Fibroblast of lung (primary cell): ENCODE data around the gene NUDT6. TPM values are rescaled to one million over a fixed set of nuclear protein-coding genes. Genes with fewer than 3 reads are reported as not detected.
"Not testable (repeated sequence)": the region's sequence is repeated elsewhere in the genome, so short reads cannot be mapped to it uniquely, and the experiment has no call there.

Source experiments
- DNase-seq, 2 donors: peaks; one replicate each; pipeline versions ENCODE4 v3.0.0 to v3.0.0-alpha.2; 2010; ENCODE audit warnings: low read depth in 2 of 2
- H2AFZ ChIP-seq: 2 replicates; pipeline ENCODE4 v1.5.1; 2012; ENCODE audit warnings: low read length, control low read depth, inconsistent platforms
- H3K27ac ChIP-seq: 2 replicates; pipeline ENCODE4 v1.5.1; 2011; ENCODE audit warnings: low read length, control low read depth; ENCODE audit not compliant: insufficient read depth
- H3K27me3 ChIP-seq: 2 replicates; pipeline ENCODE4 v1.5.1; 2011; ENCODE audit warnings: mild to moderate bottlenecking, low read length; ENCODE audit not compliant: control insufficient read depth, insufficient read depth
- H3K36me3 ChIP-seq: 2 replicates; pipeline ENCODE4 v1.5.1; 2011; ENCODE audit warnings: low read length; ENCODE audit not compliant: control insufficient read depth, insufficient read depth
- H3K4me1 ChIP-seq: 2 replicates; pipeline ENCODE4 v1.5.1; 2011; ENCODE audit warnings: low read length; ENCODE audit not compliant: control insufficient read depth, insufficient read depth; ENCODE audit errors: extremely low read depth
- H3K4me2 ChIP-seq: 2 replicates; pipeline ENCODE4 v1.5.1; 2011; ENCODE audit warnings: low read length, control low read depth; ENCODE audit not compliant: insufficient read depth; ENCODE audit errors: extremely low read depth
- H3K4me3 ChIP-seq, 4 experiments: fragments of 200-600 bp in 1 of 4; sonication (generic) in 1 of 4; replicated peaks in 1 of 4; 2 replicates each; pipeline ENCODE4 v1.5.1; 2011 to 2016; ENCODE audit warnings: low read length in 4 of 4, low read depth in 3 of 4, mild to moderate bottlenecking in 3 of 4, control low read depth in 2 of 4, inconsistent platforms in 1 of 4, mixed read lengths in 1 of 4; ENCODE audit not compliant: insufficient read depth in 1 of 4; ENCODE audit errors: control extremely low read depth in 1 of 4
- H3K79me2 ChIP-seq: 2 replicates; pipeline ENCODE4 v1.5.1; 2012; ENCODE audit warnings: mild to moderate bottlenecking, low read length, inconsistent platforms; ENCODE audit not compliant: control insufficient read depth, insufficient read depth
- H3K9ac ChIP-seq: 2 replicates; pipeline ENCODE4 v1.5.1; 2011; ENCODE audit warnings: mild to moderate bottlenecking, low read length, control low read depth; ENCODE audit not compliant: insufficient read depth
- H3K9me3 ChIP-seq: 2 replicates; pipeline ENCODE4 v1.5.1; 2012; ENCODE audit warnings: low read depth, low read length; ENCODE audit not compliant: control insufficient read depth, insufficient read depth
- H4K20me1 ChIP-seq: 2 replicates; pipeline ENCODE4 v1.5.1; 2011; ENCODE audit warnings: low read length; ENCODE audit not compliant: control insufficient read depth, insufficient read depth; ENCODE audit errors: extremely low read depth
- CTCF ChIP-seq, 2 donors: IDR thresholded peaks in 1 of 2; conservative IDR thresholded peaks in 1 of 2; 1 replicate in 1 of 2; 2 replicates in 1 of 2; pipeline ENCODE4 v1.5.1; 2011 to 2012; ENCODE audit warnings: low read length in 2 of 2, control low read depth in 1 of 2, inconsistent platforms in 1 of 2, low read depth in 1 of 2, mild to moderate bottlenecking in 1 of 2
- EZH2 ChIP-seq: IDR thresholded peaks from 2 replicates; pipeline ENCODE4 v1.5.1; 2012; ENCODE audit warnings: low read length, control low read depth, mild to moderate bottlenecking; ENCODE audit errors: missing control alignments
- polyA plus RNA-seq, 2 donors: library from polyadenylated mRNA; depleted of rRNA in 1 of 2; stranded (reverse) in 1 of 2; unstranded in 1 of 2; fragments of >200 nt; gene quantifications; 2 replicates each; pipeline ENCODE4 v1.2.1, GENCODE V29; 2011 to 2012; ENCODE audit warnings: missing spikeins in 1 of 2
- total RNA-seq: library from RNA; depleted of rRNA; stranded (reverse); fragments of >200 nt; gene quantifications from 2 replicates; pipeline ENCODE4 v1.2.1, GENCODE V29; 2014

The NUDT6 gene
- total and polyA plus RNA-seq, 2 donors (not counting 1 experiment from before 2014, with no cell fraction given): 5.0 to 8.6 TPM

DNA sequence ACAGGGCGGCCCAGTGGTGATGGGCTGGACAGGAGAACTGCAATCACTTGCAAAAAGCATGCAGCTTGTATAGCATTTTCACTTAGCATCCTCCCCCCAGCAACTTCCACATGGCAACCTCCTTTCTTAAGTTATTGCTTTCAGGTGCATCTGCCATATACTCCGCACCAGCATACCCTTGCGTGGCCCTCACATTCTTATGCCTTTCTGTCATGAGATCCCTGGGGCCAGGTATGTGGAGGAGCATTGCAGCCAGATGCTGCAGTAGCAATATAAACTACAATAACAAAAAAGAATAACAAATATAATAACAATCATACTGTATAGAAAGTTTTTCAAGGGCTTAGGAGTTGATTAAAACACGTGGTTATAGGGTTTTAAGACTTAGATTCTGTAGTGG lies 26.3 kb upstream of the NUDT6 start:
- no peak overlapping the region for H3K4me3 ChIP-seq
- H3K27me3 ChIP-seq: no peaks in the 10 kb centered on the region
- no peak overlapping the region for H2AFZ ChIP-seq
- H3K9me3 ChIP-seq: no peaks in the 10 kb centered on the region
- H3K9ac ChIP-seq: no peak overlapping the region
- H3K4me2 ChIP-seq: no peak overlapping the region
- peaks cover 13% of the 10 kb centered on the region for H3K36me3 ChIP-seq
- no peaks in the 10 kb centered on the region for H3K79me2 ChIP-seq
- no peak overlapping the region for H3K27ac ChIP-seq
- H4K20me1 ChIP-seq: no peaks in the 10 kb centered on the region
- TF ChIP-seq EZH2 (no peak), CTCF (conservative IDR thresholded peaks at IDR 0.05 in 1 of 2, IDR thresholded peaks at IDR 0.05 in 1 of 2; ENCODE audit: low read depth in 1 of 2, low read length in 2 of 2) (no peak)
- H3K4me1 ChIP-seq: no peaks in the 10 kb centered on the region
- DNase-seq: no peak

- TF ChIP-seq CTCF (conservative IDR thresholded peaks at IDR 0.05 in 1 of 2, IDR thresholded peaks at IDR 0.05 in 1 of 2; ENCODE audit: low read depth in 1 of 2, low read length in 2 of 2) (no peak), EZH2 (no peak)
- Histone ChIP-seq H3K9ac (no peak overlapping the region), H3K4me1 (no peaks in the 10 kb centered on the region), H3K4me3 (no peak overlapping the region), H3K9me3 (no peaks in the 10 kb centered on the region), H2AFZ (no peak overlapping the region), H3K36me3 (peaks cover 7% of the 10 kb centered on the region), H3K27ac (no peak overlapping the region), H3K27me3 (no peaks in the 10 kb centered on the region), H3K79me2 (no peaks in the 10 kb centered on the region), H4K20me1 (no peaks in the 10 kb centered on the region), H3K4me2 (no peak overlapping the region)
- DNase-seq: no peak
These were observed 23.7 kb upstream of the NUDT6 start for GRCh38 chr4:122946142-122946541.

- not testable (repeated sequence) for H2AFZ ChIP-seq, H3K27ac ChIP-seq, H3K79me2 ChIP-seq, H3K4me1 ChIP-seq, DNase-seq, H4K20me1 ChIP-seq, H3K4me2 ChIP-seq, H3K9ac ChIP-seq, H3K27me3 ChIP-seq, H3K36me3 ChIP-seq, H3K9me3 ChIP-seq, H3K4me3 ChIP-seq
These were observed 22.7 kb upstream of the NUDT6 start for GRCh38 chr4:122945136-122945535.

DNA sequence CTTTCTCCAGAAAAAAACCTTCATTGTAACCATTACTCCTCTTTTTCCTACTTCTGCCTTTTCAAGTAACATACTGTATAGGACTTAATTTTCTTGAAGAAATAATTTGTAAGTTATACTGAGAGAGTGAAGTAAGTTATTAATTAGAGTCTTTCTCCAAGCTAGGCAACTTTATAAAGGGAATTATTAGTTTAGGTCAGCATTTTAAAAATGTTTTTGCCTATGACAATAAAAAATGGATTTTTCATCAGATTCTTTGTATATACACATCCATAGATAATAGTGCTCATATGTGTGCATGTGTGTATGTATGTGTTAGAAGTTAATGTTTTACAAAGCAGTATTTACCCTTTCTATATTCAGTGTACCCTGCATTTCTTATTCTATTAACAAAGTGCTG lies 10.4 kb upstream of the NUDT6 start:
- Histone ChIP-seq H3K79me2 (no peaks in the 10 kb centered on the region), H3K4me2 (no peak overlapping the region)
- DNase-seq: no peak

More for the DNA sequence above, 10.4 kb upstream of the NUDT6 start:
- Histone ChIP-seq H3K27ac (no peak overlapping the region), H3K4me1 (no peaks in the 10 kb centered on the region), H2AFZ (no peak overlapping the region), H3K36me3 (peaks cover 2% of the 10 kb centered on the region), H3K9ac (no peak overlapping the region), H3K4me3 (no peak overlapping the region), H3K27me3 (no peaks in the 10 kb centered on the region), H4K20me1 (no peaks in the 10 kb centered on the region), H3K9me3 (no peaks in the 10 kb centered on the region)
- TF ChIP-seq EZH2: no peak
